ENCODE measurements around the gene TTC21A.

The TTC21A gene

DNA sequence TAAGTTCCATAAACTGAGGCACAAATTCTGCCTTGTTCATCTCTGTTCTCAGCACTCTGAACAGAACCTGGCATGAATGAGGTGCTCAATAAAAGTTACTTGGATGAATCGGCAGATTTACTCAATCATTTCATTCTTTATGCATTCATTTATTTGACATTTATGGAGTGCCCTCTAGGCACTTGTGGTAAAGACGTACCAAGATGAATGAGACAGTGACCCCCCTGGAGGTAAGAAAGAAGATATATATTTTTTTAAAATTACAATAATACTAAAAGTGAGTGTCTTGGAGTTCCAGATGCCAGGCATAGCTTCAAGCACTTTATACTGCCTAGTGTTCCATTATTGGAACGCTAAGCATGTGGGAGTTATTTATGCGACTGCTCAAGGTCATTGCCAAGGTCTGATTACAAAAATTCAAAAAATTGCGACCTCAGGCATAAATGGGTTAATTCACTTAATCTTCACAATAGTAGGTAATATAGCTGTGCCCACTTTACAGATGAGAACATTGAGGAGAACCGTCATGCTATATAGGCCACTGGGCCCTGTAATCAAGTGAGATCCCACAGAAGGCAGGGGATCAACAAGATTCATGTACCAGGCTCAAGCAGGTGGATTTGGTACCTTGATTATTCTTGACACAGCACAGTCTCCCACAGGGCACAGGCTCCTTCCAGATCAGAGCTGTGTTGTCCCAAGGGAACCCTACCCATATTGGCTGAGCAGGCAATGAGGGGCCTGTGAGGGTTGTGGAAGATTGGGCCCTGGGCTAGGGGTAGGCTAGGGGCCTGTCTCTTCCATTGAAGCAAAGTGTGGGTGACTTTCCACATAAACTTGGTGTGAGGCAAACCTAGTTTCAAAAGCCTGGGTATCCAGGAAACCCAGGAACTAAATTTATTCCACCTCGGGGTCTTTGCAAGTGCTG, 74.2 kb downstream of the TTC21A start:
- DNase-seq, result no peak

DNA sequence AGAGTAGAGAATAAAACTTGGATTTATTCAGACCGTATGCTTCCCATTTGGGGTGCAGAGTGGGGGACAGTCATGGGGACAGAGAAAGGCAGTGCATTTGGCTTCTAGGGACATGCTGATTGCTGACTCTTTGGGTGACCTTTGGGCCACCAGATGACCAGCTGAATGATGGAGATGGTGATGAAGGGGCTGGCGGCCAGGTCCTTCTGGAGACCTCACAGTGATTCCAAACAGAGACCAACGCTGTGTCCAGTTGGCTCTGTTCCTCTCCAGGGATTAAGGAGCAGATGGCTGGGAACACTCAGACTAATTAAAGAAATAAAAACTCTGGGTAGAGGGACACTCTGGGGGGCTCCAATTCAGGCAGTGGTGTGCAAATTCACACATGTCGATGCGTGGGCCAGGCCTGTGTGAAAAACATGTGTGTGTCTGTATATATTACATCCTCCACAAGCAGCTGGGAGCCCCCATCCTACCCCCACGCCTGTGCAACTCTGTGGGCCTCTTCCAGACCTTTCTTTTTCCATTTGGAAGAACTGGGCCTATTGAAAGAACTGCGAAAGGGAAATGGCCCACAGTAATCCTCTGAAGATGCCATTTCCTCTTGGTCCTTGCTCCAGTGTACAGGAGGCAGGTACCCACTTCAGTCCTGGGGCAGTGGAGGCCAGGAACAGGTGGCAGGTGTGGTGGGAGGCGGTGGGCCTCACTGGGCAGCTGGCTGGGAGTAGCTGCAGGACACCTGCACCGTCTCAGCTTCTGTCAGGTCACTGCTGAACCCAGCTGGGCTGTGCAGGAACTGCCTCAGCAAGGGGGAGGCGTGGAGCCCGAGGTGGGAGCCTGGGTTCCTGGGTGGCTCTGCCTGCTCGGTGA, 76.0 kb downstream of the TTC21A start:
- DNase-seq, result no peak

DNA sequence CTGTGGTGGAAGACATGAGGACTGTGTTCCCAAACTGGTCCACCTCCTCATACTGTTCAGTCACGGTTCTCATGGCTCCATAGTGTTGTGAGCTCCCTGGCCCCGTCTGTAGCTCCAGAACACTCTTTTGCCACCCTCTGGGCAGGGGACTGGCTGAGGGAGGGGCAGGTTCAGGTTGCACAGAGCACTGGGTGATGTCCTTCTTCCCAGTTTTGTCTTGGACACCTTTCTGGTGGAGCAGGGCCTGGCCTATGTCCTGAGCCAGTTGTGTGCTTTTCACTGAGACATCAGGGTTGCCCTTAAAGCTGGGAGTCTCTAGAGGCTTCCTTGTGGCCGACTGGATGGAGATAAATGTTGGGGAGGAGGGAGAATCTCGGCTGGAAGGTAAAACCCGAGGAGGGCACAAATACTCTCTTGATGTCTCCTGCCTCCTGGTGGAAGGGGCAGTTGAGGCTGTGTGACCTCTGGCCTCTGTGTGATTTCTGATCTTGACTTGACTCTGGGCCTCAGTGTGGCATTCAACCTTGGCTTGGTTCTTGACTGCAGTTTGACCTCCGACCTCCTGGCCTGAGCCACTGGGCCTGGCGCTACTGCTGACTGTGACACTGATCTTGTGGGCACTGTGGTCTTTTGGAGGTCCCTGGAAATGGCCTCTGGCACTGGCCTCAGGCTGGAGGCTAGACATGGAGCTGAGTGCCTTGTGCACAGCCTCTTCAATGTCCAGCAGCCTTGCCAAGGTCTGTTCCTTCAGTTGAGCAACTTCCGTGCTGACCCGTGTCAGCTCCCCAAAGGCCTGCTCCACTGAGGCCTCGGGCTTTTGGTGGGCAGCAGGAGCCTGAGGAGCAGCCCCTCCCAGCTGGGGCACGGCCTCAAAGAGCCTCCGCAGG, 76.8 kb downstream of the TTC21A start:
- DNase-seq, result no peak

DNA sequence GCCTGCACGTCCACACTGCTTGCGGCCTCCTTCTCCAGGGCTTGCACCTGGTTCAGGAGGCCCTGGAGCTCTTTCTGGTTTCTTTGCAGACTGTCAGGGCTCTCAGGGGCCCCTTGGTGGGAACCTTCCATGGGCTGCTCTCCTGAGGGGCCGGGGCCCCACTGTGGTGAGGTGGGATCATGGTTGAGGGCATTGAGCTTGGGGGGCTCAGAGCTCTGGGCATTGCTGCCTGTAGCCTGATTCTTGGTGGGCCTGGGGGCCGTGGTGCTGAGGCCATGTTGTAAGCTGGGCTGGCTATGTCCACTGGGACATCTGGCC, 77.4 kb downstream of the TTC21A start:
- no peak for DNase-seq

DNA sequence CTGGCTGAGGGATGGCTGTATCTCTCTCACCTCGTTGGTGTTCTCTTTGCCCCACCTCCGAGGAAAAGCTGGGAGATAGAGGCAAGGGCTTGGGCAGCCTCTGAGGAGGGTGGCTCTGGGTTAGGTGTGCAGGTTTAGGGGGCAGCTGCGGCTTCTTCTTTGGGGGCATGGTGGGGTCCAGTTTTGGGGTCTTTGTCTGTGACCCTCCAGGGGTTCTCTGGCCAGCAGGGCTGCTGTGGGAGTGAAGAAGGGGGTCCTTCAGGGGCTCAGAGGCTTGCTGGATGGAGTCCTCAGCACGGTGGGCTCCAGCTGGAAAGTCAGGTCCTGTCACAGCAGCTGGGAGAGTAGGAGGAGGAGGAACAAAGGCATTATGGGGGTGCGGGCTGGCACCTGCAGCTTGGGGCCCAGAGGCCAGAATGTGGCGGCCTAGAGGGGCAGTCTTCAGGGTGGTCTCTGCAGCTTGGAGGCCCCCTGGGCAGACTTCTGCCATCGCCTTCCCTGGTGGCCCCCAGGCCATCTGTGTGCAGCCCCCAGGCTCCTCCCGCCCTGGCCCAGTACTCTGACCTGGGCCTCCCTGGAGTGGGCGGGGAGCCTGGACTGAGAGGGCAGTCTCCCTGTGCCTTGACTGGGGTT, 78.0 kb downstream of the TTC21A start:
- peak; percentile 45 for DNase-seq

DNA sequence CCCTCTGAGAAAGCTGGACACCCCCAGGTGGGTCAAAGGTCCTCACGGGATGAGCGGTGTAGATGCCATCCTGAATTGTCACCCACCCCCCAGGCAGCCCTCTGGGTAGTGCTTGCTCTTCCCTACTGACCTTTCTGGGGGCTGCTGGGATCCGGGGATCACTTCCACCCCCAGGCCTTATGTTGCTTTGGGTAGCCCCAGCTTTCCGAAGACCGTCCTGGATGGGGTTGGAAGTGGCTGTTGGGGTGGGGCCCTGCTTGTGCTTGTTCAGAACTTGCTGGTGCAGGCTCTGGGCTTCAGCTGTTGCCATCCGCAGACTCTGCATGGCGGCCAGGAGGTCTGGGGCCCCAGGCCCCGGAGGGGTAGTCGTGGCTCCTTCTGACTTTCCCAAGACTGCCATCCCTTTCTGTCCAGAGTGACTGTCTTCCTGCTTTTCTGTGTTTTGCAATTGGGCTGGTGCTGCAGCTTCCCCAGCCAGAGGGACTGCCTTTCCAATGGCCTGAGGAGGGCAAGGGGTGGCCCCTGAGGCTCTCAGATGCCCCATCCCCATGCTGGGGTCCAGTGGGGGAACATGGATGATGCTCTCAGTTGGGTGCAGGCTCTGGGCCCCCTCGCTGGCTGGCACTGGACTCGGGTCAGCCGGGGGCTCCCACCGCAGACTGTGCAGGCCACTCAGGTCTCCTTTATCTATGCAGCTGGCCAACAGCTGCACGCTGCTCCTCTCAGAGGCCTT, 78.6 kb downstream of the TTC21A start:
- no peak for DNase-seq

DNA sequence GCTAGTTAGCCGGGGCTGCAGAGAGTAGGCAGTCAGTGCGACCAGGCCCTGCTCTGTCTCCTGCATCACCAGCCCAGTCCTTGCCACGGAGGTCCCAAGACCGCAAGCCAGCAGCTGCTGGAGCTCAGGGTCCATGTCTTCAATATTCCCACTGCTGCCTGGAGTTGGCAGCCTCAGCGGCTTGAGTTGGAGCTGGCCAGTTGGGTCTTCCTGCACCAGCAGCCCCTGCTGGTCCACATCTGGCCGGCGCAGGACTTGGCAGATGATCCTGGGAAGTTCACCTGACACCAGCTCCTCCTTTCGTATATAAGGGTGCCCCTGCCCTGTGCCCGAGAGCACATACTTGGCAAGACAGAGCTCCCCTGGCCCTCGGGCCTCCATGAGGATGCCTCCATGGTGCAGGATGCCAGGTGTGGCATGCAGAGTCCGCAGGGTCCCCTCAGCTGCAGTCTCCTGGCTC, 79.2 kb downstream of the TTC21A start:
- DNase-seq, result no peak

DNA sequence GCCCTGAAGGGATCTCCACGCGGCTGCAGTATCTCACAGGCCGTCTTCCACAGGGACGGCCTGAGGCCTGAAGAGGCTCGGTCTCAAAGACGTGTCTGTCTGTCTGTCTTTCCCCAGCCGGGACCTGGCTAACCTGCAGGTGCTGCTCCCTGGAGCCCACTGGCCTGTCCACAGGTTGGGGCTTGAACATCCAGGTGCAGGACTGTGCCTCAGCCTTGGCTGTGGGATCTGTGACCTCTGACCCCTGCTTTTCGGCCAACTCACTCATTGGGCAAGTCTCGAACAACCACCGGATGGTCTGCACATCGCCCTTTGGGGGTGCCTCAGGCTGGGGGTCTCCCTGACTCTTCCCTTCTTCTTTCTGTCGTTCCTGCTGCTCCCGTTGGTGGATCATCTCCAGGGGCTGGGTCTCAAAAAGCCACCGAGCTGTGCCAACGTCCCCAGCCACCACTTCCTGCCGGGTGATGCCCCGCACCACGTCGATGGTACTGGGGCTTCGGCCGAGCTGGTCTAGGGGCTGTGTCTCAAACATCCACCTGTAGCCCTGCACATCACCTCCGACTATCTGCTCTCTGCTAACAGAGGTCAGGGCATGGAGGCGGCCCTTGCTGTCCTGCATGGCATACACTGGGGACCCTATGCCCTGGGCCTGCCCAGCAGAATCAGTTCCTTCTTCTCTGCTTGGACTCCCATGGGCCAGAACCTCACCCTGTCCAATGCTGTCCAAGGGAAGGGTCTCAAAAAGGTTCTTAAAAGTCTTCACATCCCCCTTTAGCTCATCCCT, 80.1 kb downstream of the TTC21A start:
- no peak for DNase-seq

Measured in activated CD8-positive, alpha-beta memory T cell treated with anti-CD3 and anti-CD28 coated beads, Interleukin-2, amount 50 U/mL, for 48 hours (primary cell).